ENCODE measurements around the gene RAPGEF4. TPM values are rescaled to one million over a fixed set of nuclear protein-coding genes. Genes with fewer than 3 reads are reported as not detected.

The RAPGEF4 gene
- total RNA-seq, 3 donors from 2014 or later: 1.2 to 2.8 (median 2.2) TPM

DNA sequence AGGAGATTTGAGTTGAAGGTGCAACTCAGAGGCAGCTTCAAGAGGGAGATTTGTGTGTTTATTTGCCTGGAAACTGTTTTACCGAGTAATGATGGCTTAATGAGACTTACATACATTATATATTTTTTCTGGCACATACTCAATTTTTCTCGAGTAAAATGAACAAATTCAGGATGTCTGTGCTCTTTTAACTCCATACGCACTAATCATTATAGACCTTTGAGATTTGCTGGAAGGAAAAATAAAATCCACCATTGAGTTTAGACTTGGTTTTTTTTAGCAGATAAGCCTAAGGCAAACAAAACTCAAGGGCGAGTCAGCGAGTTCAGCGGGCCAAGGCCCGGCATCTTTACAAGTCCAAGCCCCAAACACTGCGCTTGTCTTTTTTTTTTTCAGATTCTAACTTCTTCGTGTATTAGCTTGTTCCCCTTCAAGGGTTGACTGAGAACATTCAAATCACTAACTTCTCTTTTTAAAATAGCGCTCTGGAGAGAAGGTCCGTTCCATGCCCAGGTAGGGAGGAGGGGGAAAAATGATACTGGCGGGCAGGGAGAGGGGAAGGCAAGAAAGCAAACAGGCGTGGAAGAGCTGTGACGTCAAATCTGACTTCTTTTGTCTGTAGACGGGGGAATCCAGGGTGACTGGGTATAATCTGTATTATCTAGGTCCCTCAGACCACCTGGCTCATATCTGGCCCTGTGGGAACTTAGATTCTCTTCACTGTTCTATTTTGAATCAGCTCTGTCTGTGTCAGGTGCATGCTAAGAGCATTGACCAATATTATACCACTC is 267.3 kb downstream of the RAPGEF4 start:
- TF ChIP-seq, protein P1, sequence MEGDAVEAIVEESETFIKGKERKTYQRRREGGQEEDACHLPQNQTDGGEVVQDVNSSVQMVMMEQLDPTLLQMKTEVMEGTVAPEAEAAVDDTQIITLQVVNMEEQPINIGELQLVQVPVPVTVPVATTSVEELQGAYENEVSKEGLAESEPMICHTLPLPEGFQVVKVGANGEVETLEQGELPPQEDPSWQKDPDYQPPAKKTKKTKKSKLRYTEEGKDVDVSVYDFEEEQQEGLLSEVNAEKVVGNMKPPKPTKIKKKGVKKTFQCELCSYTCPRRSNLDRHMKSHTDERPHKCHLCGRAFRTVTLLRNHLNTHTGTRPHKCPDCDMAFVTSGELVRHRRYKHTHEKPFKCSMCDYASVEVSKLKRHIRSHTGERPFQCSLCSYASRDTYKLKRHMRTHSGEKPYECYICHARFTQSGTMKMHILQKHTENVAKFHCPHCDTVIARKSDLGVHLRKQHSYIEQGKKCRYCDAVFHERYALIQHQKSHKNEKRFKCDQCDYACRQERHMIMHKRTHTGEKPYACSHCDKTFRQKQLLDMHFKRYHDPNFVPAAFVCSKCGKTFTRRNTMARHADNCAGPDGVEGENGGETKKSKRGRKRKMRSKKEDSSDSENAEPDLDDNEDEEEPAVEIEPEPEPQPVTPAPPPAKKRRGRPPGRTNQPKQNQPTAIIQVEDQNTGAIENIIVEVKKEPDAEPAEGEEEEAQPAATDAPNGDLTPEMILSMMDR (IDR thresholded peaks at IDR 0.05): no peak
- no peaks in the 10 kb centered on the region for H3K9me3 ChIP-seq
- no peaks in the 10 kb centered on the region for H3K36me3 ChIP-seq (ENCODE audit: low read depth)
- DNase-seq (no peak), ATAC-seq (no peak)
- no peak overlapping the region for H3K4me3 ChIP-seq
- H3K4me1 ChIP-seq (ENCODE audit: low read depth): no peaks in the 10 kb centered on the region
- intact Hi-C loops (cut with DNase I, micrococcal nuclease): no loop called here

DNA sequence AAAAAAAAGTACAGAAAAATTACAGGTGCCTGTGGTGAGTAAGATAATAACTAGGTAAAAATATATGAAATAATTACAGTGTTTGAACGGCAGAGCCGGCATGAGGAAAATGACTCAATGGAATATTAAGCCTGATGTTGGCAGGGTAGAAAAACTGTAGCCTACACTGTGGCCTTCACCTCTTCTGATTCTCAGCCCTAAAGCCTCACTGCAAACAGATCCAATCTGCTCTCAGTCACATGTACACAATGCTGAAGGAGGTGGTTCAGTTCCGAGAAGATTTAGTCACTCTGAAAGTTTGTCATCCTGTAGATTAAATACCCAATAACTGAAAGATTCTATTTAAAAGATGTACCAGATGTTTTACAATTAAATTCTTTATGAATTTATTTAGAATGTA is 273.1 kb downstream of the RAPGEF4 start:
- Histone ChIP-seq H3K4me3 (no peak overlapping the region), H3K9me3 (no peaks in the 10 kb centered on the region), H3K4me1 (ENCODE audit: low read depth) (no peaks in the 10 kb centered on the region), H3K36me3 (ENCODE audit: low read depth) (no peaks in the 10 kb centered on the region)
- DNase-seq (no peak), ATAC-seq (no peak)
- intact Hi-C loops (cut with DNase I, micrococcal nuclease): no loop called here
- TF ChIP-seq, protein P1 (IDR thresholded peaks at IDR 0.05): no peak

DNA sequence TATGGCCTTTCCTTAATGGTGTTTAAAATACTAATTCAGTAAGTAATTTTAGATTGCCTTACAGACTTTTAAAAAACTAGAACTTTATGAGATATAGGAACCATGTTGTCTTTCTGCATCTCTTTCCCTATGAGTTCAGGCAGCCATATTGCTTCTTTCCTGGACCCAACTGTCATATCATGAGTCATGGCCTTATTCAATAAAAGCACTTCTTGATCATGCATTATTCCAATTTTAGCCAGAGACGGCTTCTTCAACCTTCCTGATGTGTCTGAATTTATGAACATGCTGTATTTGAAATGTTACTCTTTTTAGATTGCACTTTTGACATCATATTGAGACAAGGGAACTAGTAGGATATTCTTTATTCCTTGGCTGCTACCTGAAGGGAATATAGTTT is 274.6 kb downstream of the RAPGEF4 start:
- no peak for ATAC-seq
- H3K4me1 ChIP-seq (ENCODE audit: low read depth): no peaks in the 10 kb centered on the region
- H3K36me3 ChIP-seq (ENCODE audit: low read depth): no peaks in the 10 kb centered on the region
- no peak overlapping the region for H3K4me3 ChIP-seq
- DNase-seq: no peak
- intact Hi-C loops (cut with DNase I, micrococcal nuclease): no loop called here
- no peaks in the 10 kb centered on the region for H3K9me3 ChIP-seq
- TF ChIP-seq, protein P1 (IDR thresholded peaks at IDR 0.05): no peak

DNA sequence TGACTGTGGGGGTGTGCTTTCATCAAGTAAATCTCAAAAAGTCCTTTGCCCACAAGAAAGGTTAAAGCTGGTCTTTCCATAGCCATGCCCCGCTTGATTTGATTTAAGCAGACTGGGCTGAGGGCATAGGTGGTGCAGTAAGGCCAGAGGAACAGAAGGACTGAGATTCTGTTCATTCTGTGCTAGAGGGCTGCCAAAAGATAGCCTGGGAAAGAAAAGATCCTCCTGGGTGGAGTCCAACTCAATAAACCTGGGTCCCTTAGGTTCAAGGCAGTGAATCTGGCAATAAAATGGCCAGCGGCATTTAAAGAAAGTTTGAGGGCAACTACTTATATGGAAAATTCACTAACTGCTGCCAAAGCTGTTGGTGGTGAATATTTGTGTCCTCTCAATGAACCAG is 280.8 kb downstream of the RAPGEF4 start:
- no peaks in the 10 kb centered on the region for H3K36me3 ChIP-seq (ENCODE audit: low read depth)
- ATAC-seq (no peak), DNase-seq (no peak)
- no peak overlapping the region for H3K4me3 ChIP-seq
- no peaks in the 10 kb centered on the region for H3K4me1 ChIP-seq (ENCODE audit: low read depth)
- intact Hi-C loops (cut with DNase I, micrococcal nuclease): no loop called here
- no peaks in the 10 kb centered on the region for H3K9me3 ChIP-seq
- TF ChIP-seq, protein P1 (IDR thresholded peaks at IDR 0.05): no peak

DNA sequence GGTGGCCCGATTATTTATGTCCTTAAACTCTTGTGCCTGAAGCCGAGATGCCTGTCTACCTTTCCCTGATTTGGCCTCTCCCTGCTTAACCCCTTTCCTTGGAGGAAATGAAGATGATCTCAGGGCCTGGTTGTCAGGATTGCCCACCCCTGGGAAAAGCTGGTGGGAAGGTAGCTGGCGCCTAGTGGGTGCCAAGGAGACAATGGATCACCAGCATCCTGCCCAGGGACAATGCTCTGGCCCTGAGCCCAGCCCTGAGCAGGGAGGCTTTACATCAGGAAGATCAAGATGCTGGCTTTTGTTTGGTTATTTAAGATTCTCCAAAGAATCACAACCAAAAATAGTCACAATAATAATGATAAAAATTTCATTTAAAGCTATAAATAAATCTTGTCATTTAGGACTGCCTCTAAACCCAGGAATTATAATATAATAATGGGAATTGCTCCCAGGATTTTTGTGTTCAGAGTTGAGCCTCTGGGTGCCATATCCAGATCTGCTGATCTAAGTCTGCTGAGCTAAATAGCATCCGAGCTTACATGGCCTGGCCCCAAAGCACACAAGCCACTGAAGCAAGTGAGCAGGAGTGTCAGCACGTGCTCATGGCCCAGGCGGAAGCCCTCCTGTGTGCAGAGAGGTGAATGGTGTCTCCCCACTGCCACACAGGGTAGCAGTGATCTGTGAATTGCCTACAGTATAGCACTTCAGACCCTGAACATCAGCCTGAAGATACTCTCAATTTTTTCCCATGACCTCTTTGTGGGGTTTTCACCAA is 282.2 kb downstream of the RAPGEF4 start:
- intact Hi-C loops (cut with DNase I, micrococcal nuclease): no loop called here
- no peak for ATAC-seq
- DNase-seq: no peak
- Histone ChIP-seq H3K9me3 (no peaks in the 10 kb centered on the region), H3K4me1 (ENCODE audit: low read depth) (no peaks in the 10 kb centered on the region), H3K4me3 (no peak overlapping the region), H3K36me3 (ENCODE audit: low read depth) (no peaks in the 10 kb centered on the region)
- TF ChIP-seq, protein P1 (IDR thresholded peaks at IDR 0.05): no peak

Measured in mucosa of descending colon (tissue), 3 donors.